ENCODE measurements around the gene SSC5D.
"Not testable (repeated sequence)": the region's sequence is repeated elsewhere in the genome, so short reads cannot be mapped to it uniquely, and the experiment has no call there.

Gene SSC5D

GRCh38 chr19:55508120-55508519 lies 19.9 kb downstream of the SSC5D start:
- no peak for DNase-seq

GRCh38 chr19:55516878-55517620 lies 28.8 kb downstream of the SSC5D start:
- peak; percentile 86 for DNase-seq

GRCh38 chr19:55519451-55520311 lies 31.4 kb downstream of the SSC5D start:
- DNase-seq = peak; percentile 20

- DNase-seq = no peak
Measured at GRCh38 chr19:55520691-55521292, 32.6 kb downstream of the SSC5D start.

- no peak for DNase-seq
Measured at GRCh38 chr19:55525289-55526101, 37.3 kb downstream of the SSC5D start.

- peak; percentile 67 for DNase-seq
Measured at GRCh38 chr19:55526216-55527196, 38.3 kb downstream of the SSC5D start.

GRCh38 chr19:55527197-55528029 lies 39.2 kb downstream of the SSC5D start:
- no peak for DNase-seq

- DNase-seq = peak; percentile 5
Measured at GRCh38 chr19:55528030-55528803, 40.0 kb downstream of the SSC5D start.

GRCh38 chr19:55529636-55530234 lies 41.5 kb downstream of the SSC5D start:
- no peak for DNase-seq

- DNase-seq = no peak
Measured at GRCh38 chr19:55530996-55531395, 42.8 kb downstream of the SSC5D start.

- DNase-seq = not testable (repeated sequence)
Measured at GRCh38 chr19:55534280-55534679, 46.0 kb downstream of the SSC5D start.

GRCh38 chr19:55535173-55535964 lies 47.1 kb downstream of the SSC5D start:
- DNase-seq = no peak

GRCh38 chr19:55535965-55536350 lies 47.7 kb downstream of the SSC5D start:
- DNase-seq = no peak

GRCh38 chr19:55536366-55536765 lies 48.1 kb downstream of the SSC5D start:
- DNase-seq = no peak

- no peak for DNase-seq
Measured at GRCh38 chr19:55536951-55537740, 48.9 kb downstream of the SSC5D start, which contains the start of gene SBK2. TSS of gene SBK2 (minus strand) at chr19:55537133. CDS start at chr19:55536294, 839 bp downstream.

GRCh38 chr19:55537741-55538111 lies 49.5 kb downstream of the SSC5D start:
- peak; percentile 37 for DNase-seq

GRCh38 chr19:55538132-55538531 lies 49.9 kb downstream of the SSC5D start:
- DNase-seq = no peak
